Mesodermal cell (in vitro differentiated cells): Measurements from ENCODE around the gene GABRR3.
A peak's percentile ranks its signal among the peaks of the same experiment; 100 is the strongest.

ENCODE experiments used
- H3K27ac ChIP-seq: 2 replicates; pipeline ENCODE4 v1.7.0; 2013; ENCODE audit warnings: mild to moderate bottlenecking, low read depth, low read length, moderate library complexity; ENCODE audit not compliant: severe bottlenecking
- H3K36me3 ChIP-seq: 2 replicates; pipeline ENCODE4 v1.7.1; 2013; ENCODE audit warnings: mild to moderate bottlenecking, low read length, moderate library complexity; ENCODE audit not compliant: control insufficient read depth, insufficient read depth
- H3K4me1 ChIP-seq: one replicate; pipeline ENCODE4 v1.7.1; 2013; ENCODE audit warnings: mild to moderate bottlenecking, low read length; ENCODE audit not compliant: insufficient read depth, control insufficient read depth, poor library complexity, severe bottlenecking
- H3K4me3 ChIP-seq: 2 replicates; pipeline ENCODE4 v1.7.0; 2013; ENCODE audit warnings: low read length, control low read depth, mild to moderate bottlenecking; ENCODE audit not compliant: insufficient read depth, poor library complexity, severe bottlenecking; ENCODE audit errors: extremely low read depth
- H3K9me3 ChIP-seq: 2 replicates; pipeline ENCODE4 v1.7.1; 2013; ENCODE audit warnings: mild to moderate bottlenecking, low read length, moderate library complexity; ENCODE audit not compliant: control insufficient read depth
- WGBS, 2 experiments: methylation state at CpG; one replicate each; pipeline ENCODE4 v1.1.5; 2013; ENCODE audit warnings: missing lambda C conversion rate in 2 of 2; ENCODE audit not compliant: insufficient coverage in 2 of 2; 5-methylcytosine and 5-hydroxymethylcytosine counted together

GABRR3 gene

DNA sequence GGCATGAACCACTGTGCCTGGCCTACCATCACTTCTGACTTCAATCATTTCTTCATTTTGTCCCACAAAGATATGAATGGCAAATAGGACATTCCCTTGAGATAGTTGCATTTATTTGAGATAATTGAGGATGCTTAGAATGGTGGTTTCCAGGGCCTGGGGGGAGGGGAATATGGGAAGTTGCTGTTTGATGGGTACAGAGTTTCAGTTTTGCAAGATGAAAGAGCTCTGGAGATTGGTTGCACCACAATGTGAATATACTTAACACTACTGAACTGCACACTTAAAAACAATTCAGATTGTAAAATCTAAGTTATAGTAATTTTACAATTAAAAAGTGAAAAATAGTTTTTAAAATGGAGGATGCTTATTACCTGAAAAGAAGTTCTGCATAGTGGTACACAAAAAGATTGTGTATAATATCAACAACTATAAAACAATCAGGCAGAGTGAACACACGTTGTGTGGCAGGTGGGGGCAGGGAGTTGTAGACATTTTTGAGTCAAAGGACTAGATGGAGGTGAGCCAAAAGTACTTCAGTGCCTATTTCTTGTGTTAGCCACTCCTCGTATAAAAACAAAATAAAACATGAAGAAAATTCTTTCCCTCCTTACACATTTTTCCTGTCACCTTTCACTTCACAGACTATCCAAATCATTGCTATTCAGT, 44.4 kb downstream of the GABRR3 start:
- WGBS, 2 experiments = 100% methylated on average over 1 of the region's 2 CpGs; no CpG with 5 or more reads in 1 of the 2 experiments
- Histone ChIP-seq H3K36me3 (no peaks in the 10 kb centered on the region), H3K27ac (no peak overlapping the region), H3K4me3 (no peak overlapping the region), H3K4me1 (no peaks in the 10 kb centered on the region), H3K9me3 (no peaks in the 10 kb centered on the region)

- Histone ChIP-seq H3K36me3 (no peaks in the 10 kb centered on the region), H3K27ac (no peak overlapping the region), H3K4me1 (no peaks in the 10 kb centered on the region), H3K4me3 (no peak overlapping the region), H3K9me3 (no peaks in the 10 kb centered on the region)
- WGBS, 2 experiments = 93 to 98% methylated on average over 3 of the region's 3 CpGs
Measured at GRCh38 chr3:97988784-97989568, 46.1 kb downstream of the GABRR3 start.

DNA sequence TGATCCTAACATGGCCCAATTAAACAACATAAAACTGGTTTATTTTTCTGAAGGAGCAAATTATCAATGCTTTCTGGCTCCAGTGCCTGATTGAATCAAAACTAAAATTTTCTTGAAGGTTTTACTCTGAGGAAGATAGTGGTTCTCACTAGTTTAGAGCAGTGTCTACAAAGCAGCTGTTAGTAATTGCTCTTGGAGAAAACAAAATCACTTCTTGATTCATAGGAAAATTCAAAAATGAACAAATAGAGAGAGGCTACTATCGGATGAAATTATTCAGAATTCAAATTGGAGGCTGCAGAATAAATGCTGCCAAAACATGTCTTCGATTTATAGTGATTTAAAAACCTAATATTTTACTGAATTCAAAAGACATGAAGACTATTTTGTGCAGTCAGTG, 47.8 kb downstream of the GABRR3 start:
- no CpG with 5 or more reads among the region's 2 CpGs for WGBS, 2 experiments
- Histone ChIP-seq H3K36me3 (no peaks in the 10 kb centered on the region), H3K9me3 (no peaks in the 10 kb centered on the region), H3K4me1 (no peaks in the 10 kb centered on the region), H3K27ac (no peak overlapping the region), H3K4me3 (no peak overlapping the region)

DNA sequence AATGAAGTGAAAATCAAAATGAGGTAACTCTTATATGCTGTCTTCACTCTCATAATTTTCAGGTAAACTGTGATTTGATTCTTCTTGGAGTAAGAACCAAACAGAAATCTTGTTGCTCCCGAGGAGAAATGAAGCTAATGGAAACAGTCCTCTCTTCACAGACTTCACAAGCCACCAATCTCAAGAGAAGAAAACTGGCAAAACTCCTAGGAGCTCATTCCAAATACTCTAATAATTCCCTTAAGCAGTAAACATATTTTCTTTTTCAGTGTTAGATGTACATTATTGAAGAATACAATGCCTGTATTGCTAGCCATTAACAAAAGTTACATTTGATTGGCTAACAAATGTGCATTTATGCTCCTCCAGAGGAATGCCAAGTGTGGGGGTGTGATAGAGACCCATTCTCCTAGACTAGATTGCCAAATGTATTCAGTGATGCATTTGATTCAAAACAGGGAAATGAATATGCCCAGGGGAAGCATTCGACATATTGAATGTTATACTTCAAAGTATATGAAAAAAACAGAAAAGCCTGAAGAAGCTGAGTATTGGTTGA, 51.1 kb downstream of the GABRR3 start:
- 50 to 80% methylated on average over 1 to 2 of the region's 2 CpGs for WGBS, 2 experiments
- no peak overlapping the region for H3K27ac ChIP-seq
- no peaks in the 10 kb centered on the region for H3K4me1 ChIP-seq

GRCh38 chr3:97981886-97982285, 53.2 kb downstream of the GABRR3 start:
- Histone ChIP-seq H3K27ac (no peak overlapping the region), H3K4me3 (no peak overlapping the region), H3K36me3 (no peaks in the 10 kb centered on the region), H3K9me3 (no peaks in the 10 kb centered on the region), H3K4me1 (no peaks in the 10 kb centered on the region)
- 82 to 100% methylated on average over 1 to 3 of the region's 3 CpGs for WGBS, 2 experiments

More for the DNA sequence above, 51.1 kb downstream of the GABRR3 start:
- Histone ChIP-seq H3K36me3 (no peaks in the 10 kb centered on the region), H3K9me3 (no peaks in the 10 kb centered on the region), H3K4me3 (no peak overlapping the region)

- H3K36me3 ChIP-seq = no peaks in the 10 kb centered on the region
- no peaks in the 10 kb centered on the region for H3K4me1 ChIP-seq
- 90 to 100% methylated on average over 1 to 2 of the region's 3 CpGs for WGBS, 2 experiments
- no peak overlapping the region for H3K4me3 ChIP-seq
- H3K27ac ChIP-seq = no peak overlapping the region
- no peaks in the 10 kb centered on the region for H3K9me3 ChIP-seq
Measured at GRCh38 chr3:97979610-97980009, 55.5 kb downstream of the GABRR3 start.

- no peak overlapping the region for H3K27ac ChIP-seq
- no peak overlapping the region for H3K4me3 ChIP-seq
- peaks cover 8% of the 10 kb centered on the region for H3K4me1 ChIP-seq
- no CpG with 5 or more reads among the region's 1 CpG for WGBS, 2 experiments
- H3K9me3 ChIP-seq = no peaks in the 10 kb centered on the region
- no peaks in the 10 kb centered on the region for H3K36me3 ChIP-seq
Measured at GRCh38 chr3:97975466-97975865, 59.6 kb downstream of the GABRR3 start.

DNA sequence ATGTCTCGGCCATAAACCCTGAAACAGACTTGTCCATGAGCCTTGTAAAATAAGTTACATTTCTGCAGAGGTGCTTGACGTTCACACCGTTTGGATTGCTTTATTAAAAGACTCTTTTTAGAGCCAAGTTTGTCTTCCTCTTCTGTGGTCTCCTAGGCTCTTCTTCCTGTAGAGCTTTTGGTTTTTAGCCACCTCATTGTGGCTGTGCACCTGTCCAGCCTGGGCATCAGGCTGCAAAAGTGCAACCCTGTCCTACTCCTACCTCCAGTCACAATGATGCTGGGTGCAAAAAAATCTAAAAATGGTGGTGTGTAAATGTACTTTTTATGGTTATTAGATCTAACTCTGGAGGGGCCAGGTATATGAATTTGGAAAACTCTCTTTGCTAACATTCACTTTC, 60.1 kb downstream of the GABRR3 start:
- whole genome bisulfite sequencing, 2 experiments = 89 to 91% methylated on average over 3 of the region's 3 CpGs

GRCh38 chr3:97972976-97973375, 62.1 kb downstream of the GABRR3 start:
- no peak overlapping the region for H3K27ac ChIP-seq
- no peaks in the 10 kb centered on the region for H3K36me3 ChIP-seq
- H3K4me3 ChIP-seq = peak overlapping the region; percentile 47
- WGBS, 2 experiments = 91 to 95% methylated on average over 3 to 9 of the region's 9 CpGs
- no peaks in the 10 kb centered on the region for H3K9me3 ChIP-seq
- H3K4me1 ChIP-seq = peaks cover 8% of the 10 kb centered on the region

More for the DNA sequence above, 60.1 kb downstream of the GABRR3 start:
- Histone ChIP-seq H3K36me3 (no peaks in the 10 kb centered on the region), H3K27ac (no peak overlapping the region), H3K9me3 (no peaks in the 10 kb centered on the region), H3K4me1 (peaks cover 8% of the 10 kb centered on the region), H3K4me3 (no peak overlapping the region)

DNA sequence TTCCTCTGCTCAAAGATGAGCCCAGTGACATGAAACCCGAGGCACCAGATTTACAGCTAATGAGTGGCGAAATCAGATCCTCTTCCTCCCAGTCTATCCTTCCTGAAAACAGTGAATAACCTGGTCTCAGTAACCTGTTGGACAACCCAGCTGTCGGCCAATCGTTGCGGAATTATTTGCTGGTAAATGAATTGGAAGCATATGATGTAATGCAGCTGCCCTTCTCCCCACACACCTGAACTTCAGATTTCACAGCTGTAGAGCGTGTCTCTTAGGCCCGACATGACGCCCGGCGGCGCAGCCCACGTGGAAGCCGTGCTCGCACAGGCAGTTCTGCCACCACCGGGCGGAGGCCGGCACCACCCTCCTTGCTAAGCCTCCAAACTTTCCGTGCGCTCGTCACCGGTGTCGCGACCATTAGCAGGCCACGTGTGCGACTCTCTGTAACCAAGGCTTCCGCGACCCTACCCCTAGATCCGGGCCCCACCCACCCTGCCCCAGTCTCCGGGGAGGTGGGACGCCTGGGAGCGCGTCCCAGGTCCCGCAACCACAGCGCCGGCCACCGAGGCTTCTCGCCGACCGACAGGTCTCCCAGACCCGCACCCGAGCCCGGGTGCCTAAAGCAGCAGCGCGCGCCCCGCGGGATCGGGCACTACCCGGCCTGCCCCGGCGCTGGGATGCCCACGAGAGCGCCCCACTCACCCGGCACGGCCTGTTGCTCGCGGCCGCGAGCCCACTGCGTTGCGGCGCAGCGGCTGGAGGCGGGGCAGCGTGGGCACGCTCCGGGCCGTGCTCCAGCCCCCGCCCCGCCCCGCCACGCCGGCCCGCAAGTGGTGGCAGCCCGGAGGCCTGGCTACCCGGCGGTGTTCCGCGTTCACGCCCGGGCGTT, 63.2 kb downstream of the GABRR3 start, which contains the start of gene RIOX2:
RIOX2 (minus strand) TSS at position 753 of the 889 bp plus-strand sequence. CDS start 4,838 bp downstream, outside the sequence.
- Histone ChIP-seq H3K9me3 (no peaks in the 10 kb centered on the region), H3K4me1 (peaks cover 8% of the 10 kb centered on the region), H3K27ac (no peak within 1 kb of the TSS)

More for the DNA sequence above, 63.2 kb downstream of the GABRR3 start, which contains the start of gene RIOX2:
- Histone ChIP-seq H3K4me3 (peak within 1 kb of the TSS; percentile 47), H3K36me3 (peaks cover 5% of the 10 kb centered on the region)
- 1 to 4% methylated on average over 46 to 66 of the region's 82 CpGs for WGBS, 2 experiments
